WI38 (cell line): ENCODE measurements around the gene POU2F3.

Source experiments
- H3K4me3 ChIP-seq: 2 replicates; pipeline ENCODE4 v1.5.1; 2011; ENCODE audit warnings: low read depth, mild to moderate bottlenecking, control low read depth, low read length
- TF ChIP-seq, protein P1 (sequence below): IDR thresholded peaks from 2 replicates; pipeline ENCODE4 v1.5.1; 2012; ENCODE audit warnings: low read depth, mild to moderate bottlenecking, control low read depth, low read length

POU2F3 gene

DNA sequence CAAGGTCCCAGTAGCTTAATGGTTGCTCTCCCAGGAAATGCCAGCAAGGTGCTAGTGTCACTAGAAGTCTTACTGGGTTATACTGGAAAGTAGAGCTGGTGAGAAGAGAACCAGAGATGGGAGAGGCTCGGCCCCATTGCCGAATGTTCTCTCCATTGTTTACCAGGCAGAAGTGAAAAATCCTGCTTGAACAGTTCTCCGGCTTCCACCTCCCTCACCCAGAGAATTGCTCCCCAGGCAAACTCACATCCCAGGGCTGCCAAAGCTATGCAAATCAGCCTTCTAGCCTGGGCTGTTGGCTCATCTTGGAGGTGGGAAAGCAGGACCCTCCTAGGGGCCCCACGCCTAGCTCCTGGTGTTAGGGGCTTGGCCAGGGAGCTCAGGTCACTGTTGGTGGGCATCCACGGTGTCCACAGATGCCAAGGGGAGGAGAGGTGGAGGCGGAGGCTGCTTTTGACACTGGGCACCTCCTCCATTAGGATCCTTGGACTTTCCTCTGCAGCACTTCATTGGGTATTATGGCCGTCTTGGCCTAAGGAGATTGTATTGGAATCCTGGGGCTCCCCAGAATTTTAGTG, 20.1 kb downstream of the POU2F3 start:
- no peak overlapping the region for H3K4me3 ChIP-seq
- TF ChIP-seq, protein P1, sequence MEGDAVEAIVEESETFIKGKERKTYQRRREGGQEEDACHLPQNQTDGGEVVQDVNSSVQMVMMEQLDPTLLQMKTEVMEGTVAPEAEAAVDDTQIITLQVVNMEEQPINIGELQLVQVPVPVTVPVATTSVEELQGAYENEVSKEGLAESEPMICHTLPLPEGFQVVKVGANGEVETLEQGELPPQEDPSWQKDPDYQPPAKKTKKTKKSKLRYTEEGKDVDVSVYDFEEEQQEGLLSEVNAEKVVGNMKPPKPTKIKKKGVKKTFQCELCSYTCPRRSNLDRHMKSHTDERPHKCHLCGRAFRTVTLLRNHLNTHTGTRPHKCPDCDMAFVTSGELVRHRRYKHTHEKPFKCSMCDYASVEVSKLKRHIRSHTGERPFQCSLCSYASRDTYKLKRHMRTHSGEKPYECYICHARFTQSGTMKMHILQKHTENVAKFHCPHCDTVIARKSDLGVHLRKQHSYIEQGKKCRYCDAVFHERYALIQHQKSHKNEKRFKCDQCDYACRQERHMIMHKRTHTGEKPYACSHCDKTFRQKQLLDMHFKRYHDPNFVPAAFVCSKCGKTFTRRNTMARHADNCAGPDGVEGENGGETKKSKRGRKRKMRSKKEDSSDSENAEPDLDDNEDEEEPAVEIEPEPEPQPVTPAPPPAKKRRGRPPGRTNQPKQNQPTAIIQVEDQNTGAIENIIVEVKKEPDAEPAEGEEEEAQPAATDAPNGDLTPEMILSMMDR = no peak

DNA sequence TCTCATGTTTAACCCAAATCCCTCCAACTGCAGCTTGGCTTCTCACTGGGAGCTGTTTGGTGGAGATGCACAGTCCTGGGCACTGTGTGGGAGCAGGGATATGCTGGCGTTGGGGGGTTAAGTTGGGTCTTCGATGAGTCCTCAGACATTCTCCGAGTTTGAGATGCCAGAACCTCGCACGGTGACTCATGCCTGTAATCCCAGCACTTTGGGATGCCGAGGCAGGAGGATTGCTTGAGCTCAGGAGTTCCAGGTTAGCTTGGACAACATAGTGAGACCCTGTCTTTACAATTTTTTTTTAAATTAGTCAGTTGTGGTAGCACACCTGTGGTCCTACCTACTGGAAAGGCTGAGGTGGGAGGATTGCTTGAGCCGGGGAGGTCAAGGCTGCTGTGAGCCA, 20.7 kb downstream of the POU2F3 start:
- H3K4me3 ChIP-seq = no peak overlapping the region
- TF ChIP-seq, protein P1 = no peak

DNA sequence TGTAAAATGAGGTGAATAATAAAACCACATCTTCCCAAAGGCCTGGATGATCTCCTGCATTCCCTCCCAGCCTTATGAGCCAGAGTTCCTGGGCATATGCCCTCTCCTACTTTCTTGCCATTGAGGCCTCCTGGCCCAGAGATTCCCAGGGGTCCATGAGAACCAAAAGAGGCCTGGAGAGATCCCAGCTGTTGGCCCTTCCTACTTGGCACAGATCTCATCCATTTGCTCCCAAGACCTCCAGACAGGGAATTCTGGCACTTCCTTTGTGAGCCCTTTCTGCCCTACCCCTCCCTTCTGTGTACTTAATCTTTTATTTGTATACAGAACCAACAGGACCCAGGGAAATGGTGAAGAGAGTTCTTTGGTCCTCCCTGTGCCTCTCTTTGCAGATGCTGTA, 21.4 kb downstream of the POU2F3 start:
- H3K4me3 ChIP-seq = no peak overlapping the region
- TF ChIP-seq, protein P1 = no peak

DNA sequence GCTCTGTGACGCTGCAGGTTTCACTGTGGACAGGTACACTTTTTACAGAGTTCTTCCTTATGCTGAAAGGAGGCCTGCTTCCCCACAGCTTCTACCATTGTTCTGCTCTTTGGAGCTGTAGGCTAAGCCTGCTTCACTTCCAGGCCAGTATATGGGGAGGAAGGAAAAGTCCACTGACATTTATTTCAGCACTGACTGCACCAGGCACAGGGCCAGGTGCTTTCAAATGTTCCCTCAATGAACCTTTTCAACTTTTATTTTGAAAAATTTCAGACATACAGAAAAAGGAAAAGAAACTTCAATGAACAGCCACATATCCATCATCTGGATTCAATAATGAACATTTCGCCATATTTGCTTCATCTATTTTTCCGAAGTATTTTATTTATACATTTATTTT, 22.0 kb downstream of the POU2F3 start:
- TF ChIP-seq, protein P1 = no peak
- H3K4me3 ChIP-seq = no peak overlapping the region

DNA sequence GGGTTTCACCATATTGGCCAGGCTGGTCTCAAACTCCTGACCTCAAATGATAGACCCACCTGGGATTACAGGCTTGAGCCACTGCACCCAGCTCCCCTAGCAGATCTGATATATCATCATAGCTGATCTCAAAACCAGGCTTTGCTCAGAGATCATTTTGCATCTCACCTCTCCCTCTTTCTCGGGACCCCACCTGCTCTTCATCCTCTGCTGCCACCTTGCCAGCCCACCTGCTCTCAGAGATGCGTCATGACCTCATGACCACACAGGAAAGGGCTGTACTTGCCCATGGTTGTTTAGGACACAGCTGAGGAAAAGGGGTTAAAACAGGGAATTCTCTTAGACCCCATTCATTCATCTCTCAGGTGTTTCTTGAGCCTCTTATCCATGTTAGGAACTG, 27.4 kb downstream of the POU2F3 start:
- no peak overlapping the region for H3K4me3 ChIP-seq
- TF ChIP-seq, protein P1 = no peak

DNA sequence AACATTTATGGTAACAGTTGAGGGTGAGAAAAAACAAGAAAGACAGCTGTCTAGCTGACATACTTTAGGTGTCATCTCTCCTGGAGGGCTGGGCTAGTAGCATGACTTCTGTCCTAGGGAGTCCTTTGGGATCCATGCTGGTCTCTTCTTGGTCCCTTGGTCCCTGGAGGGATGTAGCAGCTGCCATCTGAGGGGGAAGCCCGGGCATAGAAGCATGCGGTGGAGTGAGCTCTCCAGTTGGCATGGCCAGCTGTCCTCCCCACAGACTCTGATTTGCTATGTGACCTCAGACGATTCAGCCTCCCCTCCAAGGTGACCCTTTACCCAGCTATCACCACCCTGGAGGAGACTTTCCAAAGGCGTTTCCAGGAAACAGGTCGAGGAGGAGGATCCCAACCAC, 28.7 kb downstream of the POU2F3 start:
- H3K4me3 ChIP-seq = no peak overlapping the region
- TF ChIP-seq, protein P1 = no peak

DNA sequence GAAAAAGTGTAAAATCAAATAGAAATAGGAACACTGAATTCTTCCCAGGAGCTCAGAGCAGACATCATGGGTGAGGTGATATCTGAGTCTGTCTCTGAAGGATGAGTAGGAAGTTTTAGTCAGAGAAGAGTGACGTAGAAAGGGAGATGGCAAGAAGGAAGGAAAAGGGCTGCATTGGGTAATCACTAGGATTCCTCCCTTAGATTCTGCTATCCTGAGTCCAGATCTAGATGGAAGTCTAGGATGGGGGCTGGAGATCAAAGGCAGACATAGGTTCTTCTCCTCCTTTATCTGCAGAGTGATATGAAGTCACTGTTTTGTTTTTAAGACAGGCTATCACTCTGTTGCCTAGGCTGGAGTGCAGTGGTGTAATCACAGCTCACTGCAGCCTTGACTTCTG, 30.4 kb downstream of the POU2F3 start:
- TF ChIP-seq, protein P1 = no peak
- no peak overlapping the region for H3K4me3 ChIP-seq
